ES-I3 (cell line): ENCODE data around the gene CASKIN2.

Experiments
- H3K36me3 ChIP-seq: 2 replicates; pipeline ENCODE4 v1.6.1; 2013; ENCODE audit warnings: mild to moderate bottlenecking, low read length, control low read depth, moderate library complexity; ENCODE audit not compliant: insufficient read depth
- H3K4me1 ChIP-seq: 2 replicates; pipeline ENCODE4 v1.6.1; 2013; ENCODE audit warnings: mild to moderate bottlenecking, control low read depth, low read length; ENCODE audit not compliant: insufficient read depth
- H3K9ac ChIP-seq: 2 replicates; pipeline ENCODE4 v1.6.1; 2013; ENCODE audit warnings: low read depth, mild to moderate bottlenecking, low read length, moderate library complexity
- H3K9me3 ChIP-seq: 2 replicates; pipeline ENCODE4 v1.6.1; 2013; ENCODE audit warnings: mild to moderate bottlenecking, low read length, moderate library complexity; ENCODE audit not compliant: control insufficient read depth, insufficient read depth

CASKIN2 gene

DNA sequence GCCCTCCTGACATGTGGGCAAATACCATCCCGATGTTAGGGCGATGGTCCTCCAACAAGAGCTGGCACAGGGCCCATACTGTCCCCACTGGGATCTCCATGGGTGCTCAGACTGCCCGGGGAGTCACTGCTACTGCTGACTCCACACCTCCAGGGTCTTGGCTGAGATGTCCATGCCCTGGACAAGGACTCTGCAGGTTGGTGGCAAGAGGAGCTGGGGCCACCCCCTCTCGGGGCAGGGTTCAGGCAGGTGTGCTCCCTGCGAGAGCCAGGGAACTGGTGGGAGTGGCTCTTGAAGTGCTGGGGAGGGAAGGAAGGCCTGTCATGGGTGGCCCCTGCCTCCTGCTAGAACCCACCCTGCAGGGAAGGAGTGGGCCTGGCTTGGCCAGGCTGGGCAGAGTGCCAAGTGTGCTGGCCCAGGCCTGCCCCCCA, 6.4 kb downstream of the CASKIN2 start:
- Histone ChIP-seq H3K36me3 (0 out of 2 replicates have a peak, but pooled peaks cover 6% of the 10 kb centered on the region), H3K9ac (no peak overlapping the region), H3K9me3 (no peaks in the 10 kb centered on the region), H3K4me1 (peaks cover 10% of the 10 kb centered on the region)

DNA sequence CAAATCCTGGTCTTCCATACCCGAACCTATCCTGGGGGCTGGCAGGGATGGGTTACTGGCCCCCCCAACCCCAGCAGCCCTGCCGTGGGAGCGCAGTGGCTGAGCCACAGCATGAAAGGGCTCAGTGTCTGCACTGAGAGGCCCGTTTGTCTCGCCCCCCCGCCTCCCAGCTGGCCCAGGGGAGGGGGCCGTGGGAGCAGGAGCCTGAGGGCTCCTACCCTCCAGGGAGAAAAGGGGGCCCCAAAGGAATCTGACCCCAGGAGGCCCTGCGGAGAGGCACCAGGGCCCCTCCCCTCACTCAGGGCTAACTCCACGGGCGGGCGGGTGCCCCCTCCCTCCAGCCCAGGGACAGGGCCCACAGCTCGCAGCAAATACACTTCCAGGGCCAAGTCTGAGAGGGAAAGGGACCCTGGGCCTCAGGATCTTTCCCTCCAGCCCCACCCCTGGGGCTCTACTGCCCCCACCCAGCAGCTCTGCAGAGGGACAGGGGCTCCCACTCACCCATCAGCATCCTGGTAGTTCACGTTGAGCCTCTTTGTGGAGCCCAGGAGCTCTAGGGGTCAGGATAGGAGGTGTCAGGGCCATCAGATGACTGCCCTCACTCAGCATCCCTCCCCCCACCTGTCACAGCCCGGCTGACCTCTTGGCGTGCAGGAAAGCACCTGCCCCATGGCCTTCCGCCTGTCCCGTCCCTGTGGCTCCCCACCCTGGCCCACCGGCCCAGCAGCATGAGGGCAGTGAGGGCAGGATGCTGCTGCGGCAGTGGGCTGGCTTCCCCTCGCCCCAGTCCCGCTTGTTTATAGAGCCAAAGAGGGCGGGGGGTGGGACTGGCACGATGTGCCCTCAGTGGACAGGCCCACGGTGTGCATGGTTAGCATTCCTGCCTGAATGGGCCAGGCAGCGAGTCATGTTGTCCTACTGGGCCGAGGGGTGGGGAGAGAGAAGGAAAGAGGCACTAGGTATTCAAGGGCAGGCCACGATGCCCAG, 7.3 kb downstream of the CASKIN2 start:
- Histone ChIP-seq H3K9me3 (no peaks in the 10 kb centered on the region), H3K36me3 (peaks cover 8% of the 10 kb centered on the region; the same call in 1 of the 2 replicates), H3K4me1 (peaks cover 6% of the 10 kb centered on the region), H3K9ac (no peak overlapping the region)

DNA sequence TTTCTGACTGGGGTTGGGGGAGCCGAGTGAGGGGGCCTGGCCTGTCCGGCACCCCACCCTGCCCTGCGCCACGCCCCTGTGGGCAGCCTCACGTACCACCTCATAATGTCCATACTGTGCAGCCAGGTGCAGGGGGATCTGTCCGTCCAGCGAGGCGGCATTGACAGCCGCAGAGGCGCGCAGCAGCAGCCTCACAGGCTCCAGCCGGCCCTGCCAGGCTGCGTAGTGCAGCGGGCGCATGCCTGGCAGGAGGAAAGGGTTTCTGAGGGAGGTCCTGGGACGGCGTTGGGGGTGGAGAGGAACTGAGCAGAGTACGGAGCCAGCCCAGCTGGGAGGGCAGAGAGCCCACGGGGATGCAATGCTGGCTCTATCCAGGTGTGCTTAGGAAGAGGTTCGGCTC, 8.4 kb downstream of the CASKIN2 start:
- Histone ChIP-seq H3K4me1 (peaks cover 6% of the 10 kb centered on the region), H3K36me3 (peaks cover 10% of the 10 kb centered on the region; the same call in 1 of the 2 replicates), H3K9ac (no peak overlapping the region), H3K9me3 (no peaks in the 10 kb centered on the region)

DNA sequence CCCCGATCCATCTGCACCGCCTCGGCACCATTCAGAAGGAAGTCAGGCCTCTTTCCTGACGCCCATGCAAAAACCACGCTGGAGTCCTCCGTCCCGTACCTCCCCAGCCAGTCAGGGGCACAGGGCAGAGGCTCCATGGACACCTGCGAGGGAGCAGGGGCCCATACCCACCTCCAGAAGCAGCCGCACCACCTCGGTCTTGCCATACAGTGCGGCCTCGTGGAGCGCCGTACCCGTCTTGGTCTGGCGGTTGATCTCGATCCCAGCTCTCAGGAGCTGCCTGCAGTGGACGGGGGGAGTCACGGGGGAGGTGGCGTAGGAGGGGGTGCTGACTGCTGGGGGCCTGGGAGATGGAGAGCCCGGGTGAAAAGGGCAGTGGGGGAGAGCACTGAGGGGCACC, 9.2 kb downstream of the CASKIN2 start:
- Histone ChIP-seq H3K9me3 (no peaks in the 10 kb centered on the region), H3K9ac (no peak overlapping the region), H3K36me3 (peaks cover 10% of the 10 kb centered on the region; the same call in 1 of the 2 replicates), H3K4me1 (peaks cover 6% of the 10 kb centered on the region)

DNA sequence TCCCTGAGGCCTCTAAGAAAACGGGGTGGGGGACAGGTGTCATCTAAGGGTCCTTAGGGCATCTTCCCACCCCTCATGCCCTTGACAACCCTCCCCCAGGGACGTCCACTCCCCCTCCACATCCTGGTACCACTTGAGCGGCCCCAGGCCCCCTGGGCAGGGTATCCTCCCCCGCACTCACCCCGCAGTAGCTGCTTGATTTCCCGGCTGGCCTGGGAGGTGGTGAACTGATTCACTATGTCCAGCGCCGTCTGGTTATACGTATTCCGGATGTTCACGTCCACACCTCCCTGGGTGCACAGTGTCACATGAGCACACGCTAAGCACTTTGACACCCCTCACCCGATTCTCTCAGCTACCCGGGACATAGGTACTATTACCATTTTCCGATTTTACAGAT, 9.7 kb downstream of the CASKIN2 start:
- Histone ChIP-seq H3K4me1 (peaks cover 6% of the 10 kb centered on the region), H3K36me3 (peaks cover 10% of the 10 kb centered on the region; the same call in 1 of the 2 replicates), H3K9ac (no peak overlapping the region), H3K9me3 (no peaks in the 10 kb centered on the region)

GRCh38 chr17:75505152-75505409, 10.3 kb downstream of the CASKIN2 start:
- no peak overlapping the region for H3K9ac ChIP-seq
- no peaks in the 10 kb centered on the region for H3K9me3 ChIP-seq
- H3K4me1 ChIP-seq: peaks cover 6% of the 10 kb centered on the region
- H3K36me3 ChIP-seq: peaks cover 10% of the 10 kb centered on the region; the same call in 1 of the 2 replicates

- Histone ChIP-seq H3K36me3 (peaks cover 10% of the 10 kb centered on the region; the same call in 1 of the 2 replicates), H3K9me3 (no peaks in the 10 kb centered on the region), H3K9ac (no peak overlapping the region), H3K4me1 (peaks cover 6% of the 10 kb centered on the region)
Observed at GRCh38 chr17:75504347-75505151, 10.8 kb downstream of the CASKIN2 start.

DNA sequence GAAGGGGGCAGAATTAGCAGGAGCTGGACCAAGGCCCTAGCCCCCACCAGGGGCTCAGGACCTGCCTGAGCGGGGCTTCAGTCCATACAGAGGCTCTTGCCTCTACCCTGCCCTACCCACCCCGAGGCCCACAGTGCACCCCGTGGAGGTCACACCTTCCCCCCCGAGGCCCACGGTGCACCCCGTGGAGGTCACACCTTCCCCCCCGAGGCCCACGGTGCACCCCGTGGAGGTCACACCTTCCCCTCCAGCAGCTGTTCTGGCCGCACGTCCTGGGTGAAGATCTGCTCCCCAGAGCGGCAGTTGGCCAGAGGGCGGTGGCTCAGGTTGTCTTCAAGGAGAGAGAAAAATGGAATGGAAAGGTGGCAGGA, 11.4 kb downstream of the CASKIN2 start:
- no peaks in the 10 kb centered on the region for H3K9me3 ChIP-seq
- peaks cover 12% of the 10 kb centered on the region; the same call in 1 of the 2 replicates for H3K36me3 ChIP-seq
- peaks cover under 1% of the 10 kb centered on the region for H3K4me1 ChIP-seq
- no peak overlapping the region for H3K9ac ChIP-seq

DNA sequence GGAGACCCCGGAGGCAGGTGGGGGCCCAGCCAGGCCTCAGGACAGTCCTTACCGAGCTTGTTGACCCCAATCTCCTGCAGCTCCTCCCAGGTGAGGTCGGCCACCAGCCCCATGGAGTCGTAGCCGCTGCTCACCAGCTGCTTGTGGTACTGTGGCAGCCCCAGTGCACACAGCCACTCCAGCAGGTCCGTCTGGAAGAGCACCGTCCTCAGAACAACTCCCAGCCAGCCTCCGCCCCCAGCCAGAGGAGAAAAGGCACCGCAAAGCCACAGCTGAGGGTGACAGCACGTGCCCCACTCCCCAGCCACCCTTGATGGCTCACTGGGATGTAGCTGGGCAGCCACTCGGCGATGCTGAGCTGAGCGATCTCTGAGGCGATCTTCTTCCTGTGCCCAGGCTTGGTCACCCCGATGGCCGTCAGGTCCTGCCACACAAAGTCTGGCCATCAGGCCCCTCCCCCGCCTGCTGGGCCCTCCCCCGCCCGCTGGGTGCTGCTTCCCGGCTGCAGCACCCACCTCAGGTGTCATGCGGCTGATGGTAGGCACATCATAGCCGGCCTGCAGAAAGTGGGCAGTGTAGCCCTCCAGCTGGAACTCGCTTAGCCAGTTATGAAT, 11.9 kb downstream of the CASKIN2 start:
- H3K9ac ChIP-seq: no peak overlapping the region
- H3K9me3 ChIP-seq: no peaks in the 10 kb centered on the region
- no peaks in the 10 kb centered on the region; the same call in 1 of the 2 replicates for H3K4me1 ChIP-seq
- peaks cover 12% of the 10 kb centered on the region; the same call in 1 of the 2 replicates for H3K36me3 ChIP-seq

DNA sequence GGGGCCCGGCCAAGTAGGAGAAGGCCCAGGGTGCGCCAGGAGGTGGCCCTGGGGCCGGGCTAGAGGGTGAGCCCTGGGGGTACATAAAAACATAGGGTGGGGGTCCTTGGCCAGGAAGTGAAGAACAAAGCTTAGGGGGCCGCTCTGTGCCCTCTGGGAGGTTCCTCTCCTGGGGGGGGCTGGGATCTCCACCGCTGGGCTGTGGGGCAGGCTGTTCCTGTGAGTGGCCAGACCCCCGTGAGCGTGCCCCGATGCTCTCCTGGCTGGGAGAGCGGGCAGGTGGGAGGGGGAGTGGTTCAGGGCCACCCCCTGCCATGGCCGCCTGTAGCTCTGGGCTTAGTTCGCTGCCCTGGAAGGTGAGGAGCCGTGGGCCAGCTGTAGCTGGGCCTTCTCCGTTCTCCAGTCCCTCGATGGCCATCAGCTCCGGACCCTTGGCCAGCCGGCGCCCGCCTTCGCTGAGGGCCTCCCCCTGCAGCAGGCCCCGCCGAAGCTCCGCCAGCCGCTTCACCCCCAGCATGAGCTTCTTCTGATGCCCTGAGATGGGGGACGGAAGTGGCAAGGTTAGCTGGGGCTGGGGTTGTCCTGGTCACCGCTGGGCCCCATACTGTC, 12.5 kb downstream of the CASKIN2 start:
- Histone ChIP-seq H3K4me1 (no peaks in the 10 kb centered on the region; the same call in 1 of the 2 replicates), H3K9ac (no peak overlapping the region), H3K36me3 (peaks cover 15% of the 10 kb centered on the region; the same call in 1 of the 2 replicates), H3K9me3 (no peaks in the 10 kb centered on the region)

GRCh38 chr17:75502072-75502720, 13.1 kb downstream of the CASKIN2 start:
- Histone ChIP-seq H3K9me3 (no peaks in the 10 kb centered on the region), H3K36me3 (peaks cover 18% of the 10 kb centered on the region; the same call in 1 of the 2 replicates), H3K9ac (no peak overlapping the region), H3K4me1 (no peaks in the 10 kb centered on the region; the same call in 1 of the 2 replicates)

DNA sequence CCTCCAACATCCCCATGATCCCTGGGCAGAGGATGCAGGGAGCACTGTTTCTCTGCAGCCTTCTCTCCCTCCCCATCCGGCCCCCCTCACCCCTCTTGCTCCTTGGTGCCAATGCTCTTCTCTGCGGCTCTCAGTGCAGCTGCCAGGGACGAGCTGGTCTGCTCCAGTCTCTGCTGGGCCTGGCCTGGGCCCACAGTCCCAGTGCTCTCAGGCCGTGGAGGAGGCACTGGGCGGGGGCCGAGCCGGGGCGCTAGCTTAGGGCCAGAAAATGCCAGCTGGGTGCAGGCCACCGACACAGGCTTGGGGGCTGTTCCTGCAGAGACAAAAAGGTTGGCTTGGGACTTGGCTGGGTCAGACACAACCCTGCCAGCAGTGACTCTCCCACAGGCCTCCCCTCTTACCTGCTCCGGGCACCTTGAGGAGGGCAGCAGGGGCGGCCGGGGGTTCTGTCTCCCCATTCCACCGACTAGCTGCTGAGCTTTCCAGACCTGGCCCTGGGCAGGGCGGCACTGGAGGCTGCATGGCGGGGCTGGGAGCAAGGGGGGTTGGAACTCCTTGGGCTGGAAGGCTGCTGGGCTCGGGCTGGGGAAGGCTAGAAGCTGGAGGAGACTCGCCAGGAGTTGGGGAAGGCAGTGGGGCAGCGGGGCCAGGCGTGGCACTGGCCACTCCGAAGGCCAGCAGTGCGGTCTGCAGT, 13.8 kb downstream of the CASKIN2 start:
- H3K4me1 ChIP-seq: no peaks in the 10 kb centered on the region; the same call in 1 of the 2 replicates
- no peak overlapping the region for H3K9ac ChIP-seq
- H3K9me3 ChIP-seq: no peaks in the 10 kb centered on the region
- peaks cover 16% of the 10 kb centered on the region; the same call in 1 of the 2 replicates for H3K36me3 ChIP-seq
